ENCODE results near the gene CAPN8.

DNA sequence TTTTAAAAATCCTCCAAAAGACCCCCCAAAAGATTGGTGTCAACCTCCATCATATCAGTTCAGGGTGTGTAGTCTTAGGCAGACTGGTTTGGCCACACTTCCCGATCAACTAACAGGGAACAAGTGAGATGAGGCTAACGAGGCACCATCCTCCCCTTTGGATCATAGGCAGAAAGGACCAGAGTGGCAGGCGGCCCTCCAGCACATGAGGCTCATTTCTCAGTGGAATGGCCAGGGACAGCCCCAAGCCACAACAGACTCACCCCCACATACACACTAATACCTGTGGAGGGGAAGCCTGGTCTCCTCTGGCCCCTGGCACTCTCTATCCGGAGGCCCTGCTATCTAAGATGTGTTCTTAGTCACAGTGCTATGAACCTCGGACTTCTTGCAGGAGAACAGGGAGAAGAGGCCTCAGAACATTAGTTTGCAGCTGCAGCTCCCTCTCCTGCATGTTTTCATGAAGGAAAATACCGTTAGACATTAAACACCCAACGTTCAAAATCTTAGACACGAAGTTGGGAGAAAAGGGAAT lies 29.6 kb upstream of the CAPN8 start:
- TF ChIP-seq, protein P1, sequence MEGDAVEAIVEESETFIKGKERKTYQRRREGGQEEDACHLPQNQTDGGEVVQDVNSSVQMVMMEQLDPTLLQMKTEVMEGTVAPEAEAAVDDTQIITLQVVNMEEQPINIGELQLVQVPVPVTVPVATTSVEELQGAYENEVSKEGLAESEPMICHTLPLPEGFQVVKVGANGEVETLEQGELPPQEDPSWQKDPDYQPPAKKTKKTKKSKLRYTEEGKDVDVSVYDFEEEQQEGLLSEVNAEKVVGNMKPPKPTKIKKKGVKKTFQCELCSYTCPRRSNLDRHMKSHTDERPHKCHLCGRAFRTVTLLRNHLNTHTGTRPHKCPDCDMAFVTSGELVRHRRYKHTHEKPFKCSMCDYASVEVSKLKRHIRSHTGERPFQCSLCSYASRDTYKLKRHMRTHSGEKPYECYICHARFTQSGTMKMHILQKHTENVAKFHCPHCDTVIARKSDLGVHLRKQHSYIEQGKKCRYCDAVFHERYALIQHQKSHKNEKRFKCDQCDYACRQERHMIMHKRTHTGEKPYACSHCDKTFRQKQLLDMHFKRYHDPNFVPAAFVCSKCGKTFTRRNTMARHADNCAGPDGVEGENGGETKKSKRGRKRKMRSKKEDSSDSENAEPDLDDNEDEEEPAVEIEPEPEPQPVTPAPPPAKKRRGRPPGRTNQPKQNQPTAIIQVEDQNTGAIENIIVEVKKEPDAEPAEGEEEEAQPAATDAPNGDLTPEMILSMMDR (IDR thresholded peaks at IDR 0.05; ENCODE audit: borderline replicate concordance, extremely low read depth, low read length, poor library complexity, severe bottlenecking): no peak
- TF ChIP-seq EZH2 (IDR thresholded peaks at IDR 0.05; ENCODE audit: borderline replicate concordance, low read depth, low read length, severe bottlenecking): no peak

Data from DND-41 (cell line).